ENCODE data around the gene EPB41.
A peak's percentile ranks its signal among the peaks of the same experiment; 100 is the strongest.
"Not testable (repeated sequence)": the region's sequence is repeated elsewhere in the genome, so short reads cannot be mapped to it uniquely, and the experiment has no call there.

EPB41 gene

GRCh38 chr1:29052100-29052499 is 137.7 kb downstream of the EPB41 start:
- DNase-seq (ENCODE audit: low read depth in 2 of 2): no peak

- no peak for DNase-seq (ENCODE audit: low read depth in 2 of 2)
Observed at GRCh38 chr1:29052941-29053340, 138.6 kb downstream of the EPB41 start.

GRCh38 chr1:29055160-29055559 is 140.8 kb downstream of the EPB41 start:
- no peak for DNase-seq (ENCODE audit: low read depth in 2 of 2)

GRCh38 chr1:29056256-29056655 is 141.9 kb downstream of the EPB41 start:
- no peak for DNase-seq (ENCODE audit: low read depth in 2 of 2)

- no peak for DNase-seq (ENCODE audit: low read depth in 2 of 2)
Observed at GRCh38 chr1:29057700-29058099, 143.3 kb downstream of the EPB41 start.

- peak; percentile 10 to 26 for DNase-seq (ENCODE audit: low read depth in 2 of 2)
Observed at GRCh38 chr1:29062157-29062942, 148.0 kb downstream of the EPB41 start.

GRCh38 chr1:29064064-29064463 is 149.7 kb downstream of the EPB41 start:
- no peak for DNase-seq (ENCODE audit: low read depth in 2 of 2)

GRCh38 chr1:29077155-29077554 is 162.8 kb downstream of the EPB41 start:
- DNase-seq (ENCODE audit: low read depth in 2 of 2): no peak

- DNase-seq (ENCODE audit: low read depth in 2 of 2): not testable (repeated sequence)
Observed at GRCh38 chr1:29079916-29080629, 165.7 kb downstream of the EPB41 start.

GRCh38 chr1:29081201-29081600 is 166.8 kb downstream of the EPB41 start:
- DNase-seq (ENCODE audit: low read depth in 2 of 2): no peak

- DNase-seq (ENCODE audit: low read depth in 2 of 2): no peak
Observed at GRCh38 chr1:29082519-29082918, 168.2 kb downstream of the EPB41 start.

GRCh38 chr1:29083317-29084195 is 169.2 kb downstream of the EPB41 start:
- DNase-seq (ENCODE audit: low read depth in 2 of 2): no peak

GRCh38 chr1:29084196-29084521 is 169.8 kb downstream of the EPB41 start:
- no peak for DNase-seq (ENCODE audit: low read depth in 2 of 2)

GRCh38 chr1:29090937-29091618 is 176.7 kb downstream of the EPB41 start:
- no peak for DNase-seq (ENCODE audit: low read depth in 2 of 2)

GRCh38 chr1:29092704-29093103 is 178.3 kb downstream of the EPB41 start:
- DNase-seq (ENCODE audit: low read depth in 2 of 2): not testable (repeated sequence)

GRCh38 chr1:29094433-29094832 is 180.1 kb downstream of the EPB41 start:
- DNase-seq (ENCODE audit: low read depth in 2 of 2): no peak

- no peak for DNase-seq (ENCODE audit: low read depth in 2 of 2)
Observed at GRCh38 chr1:29094954-29095353, 180.6 kb downstream of the EPB41 start.

- DNase-seq (ENCODE audit: low read depth in 2 of 2): no peak
Observed at GRCh38 chr1:29096231-29096886, 182.0 kb downstream of the EPB41 start.

- DNase-seq (ENCODE audit: low read depth in 2 of 2): no peak
Observed at GRCh38 chr1:29099286-29099685, 184.9 kb downstream of the EPB41 start.

GRCh38 chr1:29100487-29100886 is 186.1 kb downstream of the EPB41 start:
- no peak for DNase-seq (ENCODE audit: low read depth in 2 of 2)

- no peak for DNase-seq (ENCODE audit: low read depth in 2 of 2)
Observed at GRCh38 chr1:29105822-29106221, 191.5 kb downstream of the EPB41 start.

Data from stimulated activated CD4-positive, alpha-beta T cell treated with anti-CD3 and anti-CD28 coated beads, Interleukin-4, amount 100 ng/mL, for 48 hours (primary cell).